PC-9 (cell line): ENCODE data around the gene MCTP1.

Source experiments
- EZH2 ChIP-seq: fragments of 200-600 bp; sonication (generic); IDR thresholded peaks from 2 replicates; pipeline ENCODE4 v1.8.0; 2017; ENCODE audit warnings: antibody characterized with exemption, low read depth
- TF ChIP-seq, protein P1 (sequence below): fragments of 200-600 bp; sonication (generic); conservative IDR thresholded peaks from 2 replicates; pipeline ENCODE4 v1.6.1; 2017; ENCODE audit warnings: mixed run types, antibody characterized with exemption, mild to moderate bottlenecking, moderate library complexity

DNA sequence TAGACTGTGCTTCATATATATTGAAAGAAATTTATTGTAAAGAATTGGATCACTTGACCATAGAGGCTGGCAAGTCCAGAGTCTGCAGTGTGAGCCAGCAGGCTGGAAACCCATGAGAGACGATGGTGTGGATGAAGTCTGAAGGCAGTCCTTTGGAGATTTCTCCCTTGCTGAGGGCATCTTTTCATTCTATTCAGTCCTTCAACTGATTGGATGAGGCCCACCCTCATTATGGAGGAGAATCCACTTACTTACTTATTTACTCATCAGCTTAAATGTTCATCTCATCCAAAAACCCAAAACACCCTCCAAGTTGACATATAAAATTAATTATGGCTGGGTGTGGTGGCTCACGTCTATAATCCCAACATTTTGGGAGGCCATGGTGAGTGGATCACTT is 62.1 kb downstream of the MCTP1 start:
- TF ChIP-seq, protein P1, sequence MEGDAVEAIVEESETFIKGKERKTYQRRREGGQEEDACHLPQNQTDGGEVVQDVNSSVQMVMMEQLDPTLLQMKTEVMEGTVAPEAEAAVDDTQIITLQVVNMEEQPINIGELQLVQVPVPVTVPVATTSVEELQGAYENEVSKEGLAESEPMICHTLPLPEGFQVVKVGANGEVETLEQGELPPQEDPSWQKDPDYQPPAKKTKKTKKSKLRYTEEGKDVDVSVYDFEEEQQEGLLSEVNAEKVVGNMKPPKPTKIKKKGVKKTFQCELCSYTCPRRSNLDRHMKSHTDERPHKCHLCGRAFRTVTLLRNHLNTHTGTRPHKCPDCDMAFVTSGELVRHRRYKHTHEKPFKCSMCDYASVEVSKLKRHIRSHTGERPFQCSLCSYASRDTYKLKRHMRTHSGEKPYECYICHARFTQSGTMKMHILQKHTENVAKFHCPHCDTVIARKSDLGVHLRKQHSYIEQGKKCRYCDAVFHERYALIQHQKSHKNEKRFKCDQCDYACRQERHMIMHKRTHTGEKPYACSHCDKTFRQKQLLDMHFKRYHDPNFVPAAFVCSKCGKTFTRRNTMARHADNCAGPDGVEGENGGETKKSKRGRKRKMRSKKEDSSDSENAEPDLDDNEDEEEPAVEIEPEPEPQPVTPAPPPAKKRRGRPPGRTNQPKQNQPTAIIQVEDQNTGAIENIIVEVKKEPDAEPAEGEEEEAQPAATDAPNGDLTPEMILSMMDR: no peak
- TF ChIP-seq EZH2: no peak
